Endothelial cell of umbilical vein (primary cell): Measurements from ENCODE around the gene LRCH1. TPM values are rescaled to one million over a fixed set of nuclear protein-coding genes. Genes with fewer than 3 reads are reported as not detected.

Experiments used
- BruUV-seq: library from RNA; stranded (reverse); fragments of 400-500 nt; replicated peaks from 2 replicates; lab custom pipeline; 2021; lab: Mats Ljungman, UMichigan
- CTCF ChIA-PET: fragments of 300-600, 350-600 bp; sonication (Branson Sonifier 250); formaldehyde crosslinking; loops from one replicate; lab custom pipeline; 2021; ENCODE audit warnings: antibody characterized with exemption, inconsistent platforms; lab: Charles Lee
- POLR2A ChIA-PET: fragments of 300-600, 350-600 bp; sonication (Branson Sonifier 250); formaldehyde crosslinking; loops from one replicate; lab custom pipeline; 2021; ENCODE audit warnings: antibody characterized with exemption, inconsistent platforms; lab: Charles Lee
- DNase-seq: peaks from one replicate; pipeline ENCODE4 v3.0.0-alpha.2; 2011; ENCODE audit warnings: low read depth, low spot score
- FAIRE-seq: peaks from 2 replicates; lab custom pipeline; 2011; peaks lifted over from hg19 to GRCh38; lab: Jason Lieb, UNC
- H2AFZ ChIP-seq: 2 replicates; pipeline ENCODE4 v1.6.0; 2012; ENCODE audit warnings: low read depth, low read length, control low read depth, inconsistent platforms
- H3K27ac ChIP-seq: 2 replicates; pipeline ENCODE4 v1.5.1; 2011; ENCODE audit warnings: low read depth, mild to moderate bottlenecking, control low read depth, low read length, moderate library complexity; ENCODE audit not compliant: insufficient read depth
- H3K27me3 ChIP-seq, 2 experiments: 2 replicates each; pipeline versions ENCODE4 v1.6.0 to v1.6.1; 2011; ENCODE audit warnings: low read length in 2 of 2, mixed read lengths in 1 of 2; ENCODE audit not compliant: control insufficient read depth in 2 of 2, insufficient read depth in 2 of 2
- H3K36me3 ChIP-seq, 2 experiments: 2 replicates in 1 of 2; 3 replicates in 1 of 2; pipeline ENCODE4 v1.5.1; 2011; ENCODE audit warnings: low read length in 2 of 2, mild to moderate bottlenecking in 1 of 2, moderate library complexity in 1 of 2; ENCODE audit not compliant: control insufficient read depth in 2 of 2, insufficient read depth in 2 of 2; ENCODE audit errors: extremely low read depth in 1 of 2
- H3K4me1 ChIP-seq: 3 replicates; pipeline ENCODE4 v1.5.1; 2011; ENCODE audit warnings: mild to moderate bottlenecking, low read length; ENCODE audit not compliant: control insufficient read depth, insufficient read depth; ENCODE audit errors: extremely low read depth
- H3K4me2 ChIP-seq: 2 replicates; pipeline ENCODE4 v1.6.1; 2011; ENCODE audit warnings: low read length, control low read depth, mixed read lengths; ENCODE audit not compliant: insufficient read depth
- H3K4me3 ChIP-seq, 3 experiments: fragments of 200-600 bp in 1 of 3; sonication (generic), shearing (Covaris generic) in 1 of 3; replicated peaks in 1 of 3; 2 replicates each; pipeline ENCODE4 v1.5.1; 2011 to 2016; ENCODE audit warnings: control low read depth in 3 of 3, low read length in 3 of 3, mild to moderate bottlenecking in 2 of 3, inconsistent platforms in 1 of 3, low read depth in 1 of 3, moderate library complexity in 1 of 3; ENCODE audit not compliant: insufficient read depth in 1 of 3
- H3K79me2 ChIP-seq: 2 replicates; pipeline ENCODE4 v1.6.0; 2012; ENCODE audit warnings: low read length, inconsistent platforms; ENCODE audit not compliant: control insufficient read depth, insufficient read depth
- H3K9ac ChIP-seq: replicated peaks from 2 replicates; pipeline ENCODE3; 2011; ENCODE audit warnings: low read length, control low read depth; ENCODE audit not compliant: insufficient read depth; ENCODE audit errors: extremely low read depth
- H3K9me1 ChIP-seq: replicated peaks from 3 replicates; pipeline ENCODE4 v1.6.0; 2011; ENCODE audit warnings: mild to moderate bottlenecking, low read length; ENCODE audit not compliant: control insufficient read depth, insufficient read depth; ENCODE audit errors: extremely low read depth
- H3K9me3 ChIP-seq: replicated peaks from 2 replicates; pipeline ENCODE4 v1.5.1; 2012; ENCODE audit warnings: low read length, inconsistent platforms; ENCODE audit not compliant: control insufficient read depth, insufficient read depth
- H4K20me1 ChIP-seq: replicated peaks from 2 replicates; pipeline ENCODE3; 2011; ENCODE audit warnings: mild to moderate bottlenecking, low read length; ENCODE audit not compliant: control insufficient read depth, insufficient read depth; ENCODE audit errors: extremely low read depth
- CTCF ChIP-seq, 2 donors: IDR thresholded peaks; 1 replicate in 1 of 2; 2 replicates in 1 of 2; pipeline ENCODE4 v1.5.1; 2011; ENCODE audit warnings: low read length in 2 of 2, mild to moderate bottlenecking in 2 of 2, moderate library complexity in 2 of 2, control low read depth in 1 of 2, inconsistent platforms in 1 of 2, low read depth in 1 of 2; ENCODE audit not compliant: insufficient read depth in 1 of 2; ENCODE audit errors: extremely low read depth in 1 of 2
- EZH2 ChIP-seq: IDR thresholded peaks from 2 replicates; pipeline ENCODE4 v1.6.1; 2012; ENCODE audit warnings: borderline replicate concordance, low read depth, mild to moderate bottlenecking, moderate library complexity, low read length, inconsistent platforms; ENCODE audit not compliant: severe bottlenecking
- FOS ChIP-seq: IDR thresholded peaks from 2 replicates; pipeline ENCODE4 v1.6.1; 2011; ENCODE audit warnings: mild to moderate bottlenecking, low read length, moderate library complexity, borderline replicate concordance; ENCODE audit not compliant: insufficient read depth
- GATA2 ChIP-seq: IDR thresholded peaks from 2 replicates; pipeline ENCODE4 v1.7.0; 2011; ENCODE audit warnings: low read depth, mild to moderate bottlenecking, moderate library complexity, mixed read lengths, low read length; ENCODE audit not compliant: insufficient read length, insufficient read depth
- JUN ChIP-seq: IDR thresholded peaks from 2 replicates; pipeline ENCODE4 v1.6.1; 2011; ENCODE audit warnings: borderline replicate concordance, low read depth; ENCODE audit not compliant: insufficient read length, insufficient read depth
- MAX ChIP-seq: IDR thresholded peaks from 2 replicates; pipeline ENCODE4 v1.6.1; 2011; ENCODE audit not compliant: insufficient read depth, insufficient read length
- MYC ChIP-seq: IDR thresholded peaks from one replicate; pipeline ENCODE4 v1.6.1; 2011; ENCODE audit warnings: mild to moderate bottlenecking, low read depth, low read length
- POLR2A ChIP-seq: IDR thresholded peaks from 2 replicates; pipeline ENCODE4 v1.6.1; 2012; ENCODE audit warnings: low read depth, mild to moderate bottlenecking, control low read depth, low read length
- POLR2AphosphoS5 ChIP-seq: IDR thresholded peaks from 2 replicates; pipeline ENCODE4 v1.6.1; 2012; ENCODE audit warnings: low read depth, mild to moderate bottlenecking, control low read depth, low read length, moderate library complexity; ENCODE audit not compliant: insufficient read depth
- dilution Hi-C: fragments of 300-500 bp; cut with MboI; formaldehyde crosslinking; loops from one replicate; pipeline ENCODE4 v1.15.0; 2019; ENCODE audit warnings: low sequenced_read_pairs; ENCODE audit not compliant: extremely low pct_ligation_motif_present
- intact Hi-C: fragments of 100-400 bp; cut with micrococcal nuclease; formaldehyde crosslinking; loops from one replicate; pipeline ENCODE4 v1.10.0; 2022
- polyA plus RNA-seq, 4 experiments: library from polyadenylated mRNA; depleted of rRNA in 3 of 4; stranded (reverse) in 3 of 4; unstranded in 1 of 4; fragments of >200 nt; gene quantifications; 2 replicates each; pipeline versions ENCODE4 v1.2.1 to v1.2.3, GENCODE V29; 2011 to 2012; ENCODE audit warnings: missing spikeins in 1 of 4
- total RNA-seq: library from RNA; stranded (reverse); gene quantifications from 2 replicates; pipeline ENCODE4 v1.2.3, GENCODE V29; 2021

Gene LRCH1
- total and polyA plus RNA-seq, 2 donors (not counting 3 experiments of a cell fraction or from before 2014, with no cell fraction given): 5.4 to 16.5 TPM

- H3K9me3 ChIP-seq: no peaks in the 10 kb centered on the region
- dilution Hi-C loops: no loop called here
- H3K4me3 ChIP-seq: no peak overlapping the region
- no peak overlapping the region for H3K27ac ChIP-seq
- no peak overlapping the region for H2AFZ ChIP-seq
- TF ChIP-seq JUN (no peak), MYC (no peak), FOS (no peak), POLR2AphosphoS5 (no peak), GATA2 (no peak), POLR2A (no peak), MAX (no peak), EZH2 (no peak), CTCF (IDR thresholded peaks at IDR 0.05; ENCODE audit: extremely low read depth in 1 of 2, insufficient read depth in 1 of 2, low read depth in 1 of 2, low read length in 2 of 2) (no peak)
- no TSS peak for BruUV-seq
- peaks cover 4% of the 10 kb centered on the region for H4K20me1 ChIP-seq
- H3K79me2 ChIP-seq: peaks cover 25% of the 10 kb centered on the region
- intact Hi-C loops: no loop called here
- H3K4me2 ChIP-seq: no peak overlapping the region
- no peaks in the 10 kb centered on the region for H3K27me3 ChIP-seq
- no peaks in the 10 kb centered on the region for H3K4me1 ChIP-seq
- DNase-seq: no peak
- ChIA-PET POLR2A (no interaction called here), CTCF (interaction anchor here (0.6 to 1.6 kb wide), 2 partner anchors 23 to 94 kb away, joined by 3 to 4 read pairs; no protein-coding TSS in a partner anchor)
- no peak for FAIRE-seq
- H3K36me3 ChIP-seq: no peaks in the 10 kb centered on the region
- no peaks in the 10 kb centered on the region for H3K9me1 ChIP-seq
- no peak overlapping the region for H3K9ac ChIP-seq
These were observed 34.9 kb downstream of the LRCH1 start for GRCh38 chr13:46587807-46588418.
